GM23338 (cell line): ENCODE measurements around the gene NPHS1. TPM values are rescaled to one million over a fixed set of nuclear protein-coding genes. Genes with fewer than 3 reads are reported as not detected.
A peak's percentile ranks its signal among the peaks of the same experiment; 100 is the strongest.

Experiments
- ATAC-seq: fragments of 200-7000 bp; cut with Tn5 transposase; 3 replicates; pipeline ENCODE4 v1.9.1; 2020
- DNase-seq: peaks from one replicate; pipeline ENCODE4 v3.0.0-alpha.2; 2015; ENCODE audit warnings: low spot score
- H2AFZ ChIP-seq: fragments of 200-600 bp; sonication (generic); 2 replicates; pipeline ENCODE4 v1.8.0; 2016; ENCODE audit warnings: antibody characterized with exemption, mild to moderate bottlenecking, moderate library complexity
- H3F3A ChIP-seq: fragments of 200-600 bp; sonication (generic); replicated peaks from 2 replicates; pipeline ENCODE4 v1.8.0; 2017; ENCODE audit warnings: antibody characterized with exemption, mixed run types, low read depth
- H3K27ac ChIP-seq: fragments of 200-600 bp; sonication (generic); 2 replicates; pipeline ENCODE4 v1.6.1; 2016; ENCODE audit warnings: low read depth
- H3K27me3 ChIP-seq: fragments of 200-600 bp; sonication (generic); 2 replicates; pipeline ENCODE4 v1.8.0; 2016; ENCODE audit warnings: mild to moderate bottlenecking, mixed run types, moderate library complexity; ENCODE audit not compliant: insufficient read depth
- H3K36me3 ChIP-seq: fragments of 200-600 bp; sonication (generic); 2 replicates; pipeline ENCODE4 v1.8.0; 2016; ENCODE audit warnings: mild to moderate bottlenecking; ENCODE audit not compliant: insufficient read depth
- H3K4me1 ChIP-seq: fragments of 200-600 bp; sonication (generic); 2 replicates; pipeline ENCODE4 v1.8.0; 2016; ENCODE audit warnings: mild to moderate bottlenecking, moderate library complexity; ENCODE audit not compliant: insufficient read depth
- H3K4me2 ChIP-seq: fragments of 200-600 bp; sonication (generic); 2 replicates; pipeline ENCODE4 v1.7.1; 2017; ENCODE audit warnings: mixed run types
- H3K4me3 ChIP-seq: fragments of 200-600 bp; sonication (generic); 2 replicates; pipeline ENCODE4 v1.6.1; 2016; ENCODE audit warnings: mixed run types
- H3K79me2 ChIP-seq: fragments of 200-600 bp; sonication (generic); replicated peaks from 2 replicates; pipeline ENCODE4 v1.8.0; 2017; ENCODE audit warnings: mild to moderate bottlenecking; ENCODE audit not compliant: insufficient read depth
- H3K9me2 ChIP-seq: fragments of 200-600 bp; sonication (generic); 2 replicates; pipeline ENCODE4 v1.8.0; 2017; ENCODE audit not compliant: insufficient read depth
- H4K20me1 ChIP-seq: fragments of 200-600 bp; sonication (generic); replicated peaks from 2 replicates; pipeline ENCODE4 v1.8.0; 2017; ENCODE audit warnings: mild to moderate bottlenecking; ENCODE audit not compliant: insufficient read depth
- H3K27ac Mint-ChIP-seq: 2 replicates; pipeline ENCODE4 v1.8.0; 2020; ENCODE audit warnings: inconsistent platforms, mild to moderate bottlenecking, moderate library complexity, mixed read lengths
- H3K27me3 Mint-ChIP-seq: 3 replicates; pipeline ENCODE4 v1.8.0; 2022; ENCODE audit warnings: low read depth, mild to moderate bottlenecking, moderate library complexity, mixed read lengths, inconsistent platforms; ENCODE audit not compliant: insufficient read depth, poor library complexity
- H3K36me3 Mint-ChIP-seq: 3 replicates; pipeline ENCODE4 v1.8.0; 2021; ENCODE audit warnings: low read depth, mild to moderate bottlenecking, inconsistent platforms, moderate library complexity, mixed read lengths
- H3K4me1 Mint-ChIP-seq: 3 replicates; pipeline ENCODE4 v1.8.0; 2020; ENCODE audit warnings: mild to moderate bottlenecking, inconsistent platforms, mixed read lengths
- H3K4me3 Mint-ChIP-seq: 3 replicates; pipeline ENCODE4 v1.8.0; 2021; ENCODE audit warnings: moderate library complexity, mild to moderate bottlenecking, inconsistent platforms, mixed read lengths
- H3K9me3 Mint-ChIP-seq: 3 replicates; pipeline ENCODE4 v1.8.0; 2020; ENCODE audit warnings: moderate library complexity, mild to moderate bottlenecking, inconsistent platforms, mixed read lengths
- CREB1 ChIP-seq: fragments of 250-450 bp; sonication (Bioruptor Pico); IDR thresholded peaks from 2 replicates; pipeline ENCODE4 v1.5.0; 2020; ENCODE audit warnings: low read depth, mild to moderate bottlenecking, moderate library complexity
- EZH2 ChIP-seq: fragments of 200-600 bp; sonication (generic); IDR thresholded peaks from one replicate; pipeline ENCODE4 v1.8.0; 2017; ENCODE audit warnings: antibody characterized with exemption, mild to moderate bottlenecking, low read depth; ENCODE audit not compliant: unreplicated experiment
- POLR2AphosphoS5 ChIP-seq: IDR thresholded peaks from 2 replicates; pipeline ENCODE4 v1.6.1; 2016; ENCODE audit warnings: antibody characterized with exemption, low read depth
- REST ChIP-seq: IDR thresholded peaks from one replicate; pipeline ENCODE4 v1.6.1; 2018; ENCODE audit warnings: antibody characterized with exemption; ENCODE audit not compliant: unreplicated experiment
- ZNF114 ChIP-seq: fragments of 250-450 bp; sonication (Bioruptor Pico); IDR thresholded peaks from 2 replicates; pipeline ENCODE4 v1.5.0; 2020; ENCODE audit warnings: mild to moderate bottlenecking, moderate library complexity
- polyA plus RNA-seq: library from polyadenylated mRNA; unstranded; fragments of >200 nt; fragmentation: Nextera tagmentation; extraction: Ambion mirVana; gene quantifications from 2 replicates; pipeline ENCODE4 v1.2.1, GENCODE V29; 2016
- total RNA-seq: library from RNA; depleted of rRNA; stranded (reverse); fragments of >200 nt; shearing (Covaris generic); gene quantifications from 2 replicates; pipeline ENCODE4 v1.2.3, GENCODE V29; 2014
- TF ChIP-seq, protein P1 (sequence below): fragments of 250-450 bp; sonication (Bioruptor Pico); IDR thresholded peaks from 2 replicates; pipeline ENCODE4 v1.5.0; 2020; ENCODE audit warnings: mild to moderate bottlenecking, moderate library complexity

The NPHS1 gene
- total and polyA plus RNA-seq, 2 experiments from 2014 or later, result 1.0 to 1.3 TPM

GRCh38 chr19:35844482-35845214, 7.7 kb downstream of the NPHS1 start (continued):
- no peak for TF ChIP-seq REST

DNA sequence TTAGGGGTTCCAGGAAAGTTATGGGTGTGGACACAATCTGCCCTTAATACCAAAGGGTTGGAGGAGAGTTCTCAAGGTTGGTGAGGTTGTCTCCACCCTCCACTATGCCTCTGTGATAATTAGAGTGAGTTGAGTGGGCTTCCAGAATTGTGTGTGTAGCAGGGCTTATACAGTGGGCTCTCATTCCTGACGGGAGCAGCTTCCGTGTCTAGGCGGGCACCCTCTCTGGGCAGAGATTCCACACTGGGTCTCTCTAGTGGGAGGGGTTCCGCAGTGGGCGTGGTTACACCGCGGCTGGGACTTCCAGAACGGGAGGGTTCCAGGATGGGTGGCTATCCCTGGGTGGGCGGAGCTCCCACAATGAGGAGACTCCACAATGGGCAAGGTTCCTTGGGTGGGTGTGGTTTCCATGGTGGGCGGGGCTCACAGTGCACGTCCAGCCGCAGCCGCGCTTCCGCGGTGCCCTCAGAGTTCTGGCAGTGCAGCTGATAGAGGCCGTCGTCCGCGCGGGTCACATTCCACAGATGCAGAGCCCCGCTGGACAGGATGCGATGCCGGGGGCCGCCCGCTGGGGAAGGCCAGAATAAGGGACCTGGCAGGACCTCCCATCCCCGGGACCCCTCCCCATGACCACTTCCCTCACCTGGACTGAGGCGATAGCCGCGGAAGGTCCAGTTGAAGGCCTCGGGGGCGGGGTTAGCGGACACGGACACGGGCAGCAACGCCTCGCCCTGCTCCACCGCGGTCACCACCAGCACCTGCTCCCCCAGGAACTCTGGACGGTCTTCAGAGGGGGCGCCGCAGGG, 8.4 kb downstream of the NPHS1 start:
- Histone ChIP-seq H3K79me2 (no peaks in the 10 kb centered on the region), H3K36me3 (no peaks in the 10 kb centered on the region), H3K9me2 (peaks cover 12% of the 10 kb centered on the region), H4K20me1 (peaks cover 2% of the 10 kb centered on the region; the same call in 1 of the 2 replicates), H3K27ac (no peak overlapping the region), H3K4me3 (peak overlapping the region; percentile 55), H2AFZ (peak overlapping the region; percentile 89; the same call in 1 of the 2 replicates), H3K4me1 (peaks cover 12% of the 10 kb centered on the region), H3K4me2 (peak overlapping the region; percentile 83), H3K27me3 (peaks cover 34% of the 10 kb centered on the region), H3F3A (0 out of 2 replicates have a peak, but pooled peaks cover 3% of the 10 kb centered on the region)
- Mint-ChIP-seq H3K9me3 (peaks cover 3% of the 10 kb centered on the region; the same call in 2 of the 3 replicates), H3K4me3 (peak overlapping the region; percentile 76), H3K27ac (no peak overlapping the region), H3K4me1 (peaks cover 19% of the 10 kb centered on the region), H3K27me3 (peaks cover 44% of the 10 kb centered on the region), H3K36me3 (no peaks in the 10 kb centered on the region; the same call in 2 of the 3 replicates)
- peak; percentile 95 for DNase-seq
- ATAC-seq, result peak; percentile 80
- TF ChIP-seq POLR2AphosphoS5 (peak; percentile 32; the same call in 1 of the 2 replicates), EZH2 (no peak), ZNF114 (CRISPR knock-in tag) (no peak), CREB1 (CRISPR knock-in tag) (no peak)
- TF ChIP-seq, protein P1, sequence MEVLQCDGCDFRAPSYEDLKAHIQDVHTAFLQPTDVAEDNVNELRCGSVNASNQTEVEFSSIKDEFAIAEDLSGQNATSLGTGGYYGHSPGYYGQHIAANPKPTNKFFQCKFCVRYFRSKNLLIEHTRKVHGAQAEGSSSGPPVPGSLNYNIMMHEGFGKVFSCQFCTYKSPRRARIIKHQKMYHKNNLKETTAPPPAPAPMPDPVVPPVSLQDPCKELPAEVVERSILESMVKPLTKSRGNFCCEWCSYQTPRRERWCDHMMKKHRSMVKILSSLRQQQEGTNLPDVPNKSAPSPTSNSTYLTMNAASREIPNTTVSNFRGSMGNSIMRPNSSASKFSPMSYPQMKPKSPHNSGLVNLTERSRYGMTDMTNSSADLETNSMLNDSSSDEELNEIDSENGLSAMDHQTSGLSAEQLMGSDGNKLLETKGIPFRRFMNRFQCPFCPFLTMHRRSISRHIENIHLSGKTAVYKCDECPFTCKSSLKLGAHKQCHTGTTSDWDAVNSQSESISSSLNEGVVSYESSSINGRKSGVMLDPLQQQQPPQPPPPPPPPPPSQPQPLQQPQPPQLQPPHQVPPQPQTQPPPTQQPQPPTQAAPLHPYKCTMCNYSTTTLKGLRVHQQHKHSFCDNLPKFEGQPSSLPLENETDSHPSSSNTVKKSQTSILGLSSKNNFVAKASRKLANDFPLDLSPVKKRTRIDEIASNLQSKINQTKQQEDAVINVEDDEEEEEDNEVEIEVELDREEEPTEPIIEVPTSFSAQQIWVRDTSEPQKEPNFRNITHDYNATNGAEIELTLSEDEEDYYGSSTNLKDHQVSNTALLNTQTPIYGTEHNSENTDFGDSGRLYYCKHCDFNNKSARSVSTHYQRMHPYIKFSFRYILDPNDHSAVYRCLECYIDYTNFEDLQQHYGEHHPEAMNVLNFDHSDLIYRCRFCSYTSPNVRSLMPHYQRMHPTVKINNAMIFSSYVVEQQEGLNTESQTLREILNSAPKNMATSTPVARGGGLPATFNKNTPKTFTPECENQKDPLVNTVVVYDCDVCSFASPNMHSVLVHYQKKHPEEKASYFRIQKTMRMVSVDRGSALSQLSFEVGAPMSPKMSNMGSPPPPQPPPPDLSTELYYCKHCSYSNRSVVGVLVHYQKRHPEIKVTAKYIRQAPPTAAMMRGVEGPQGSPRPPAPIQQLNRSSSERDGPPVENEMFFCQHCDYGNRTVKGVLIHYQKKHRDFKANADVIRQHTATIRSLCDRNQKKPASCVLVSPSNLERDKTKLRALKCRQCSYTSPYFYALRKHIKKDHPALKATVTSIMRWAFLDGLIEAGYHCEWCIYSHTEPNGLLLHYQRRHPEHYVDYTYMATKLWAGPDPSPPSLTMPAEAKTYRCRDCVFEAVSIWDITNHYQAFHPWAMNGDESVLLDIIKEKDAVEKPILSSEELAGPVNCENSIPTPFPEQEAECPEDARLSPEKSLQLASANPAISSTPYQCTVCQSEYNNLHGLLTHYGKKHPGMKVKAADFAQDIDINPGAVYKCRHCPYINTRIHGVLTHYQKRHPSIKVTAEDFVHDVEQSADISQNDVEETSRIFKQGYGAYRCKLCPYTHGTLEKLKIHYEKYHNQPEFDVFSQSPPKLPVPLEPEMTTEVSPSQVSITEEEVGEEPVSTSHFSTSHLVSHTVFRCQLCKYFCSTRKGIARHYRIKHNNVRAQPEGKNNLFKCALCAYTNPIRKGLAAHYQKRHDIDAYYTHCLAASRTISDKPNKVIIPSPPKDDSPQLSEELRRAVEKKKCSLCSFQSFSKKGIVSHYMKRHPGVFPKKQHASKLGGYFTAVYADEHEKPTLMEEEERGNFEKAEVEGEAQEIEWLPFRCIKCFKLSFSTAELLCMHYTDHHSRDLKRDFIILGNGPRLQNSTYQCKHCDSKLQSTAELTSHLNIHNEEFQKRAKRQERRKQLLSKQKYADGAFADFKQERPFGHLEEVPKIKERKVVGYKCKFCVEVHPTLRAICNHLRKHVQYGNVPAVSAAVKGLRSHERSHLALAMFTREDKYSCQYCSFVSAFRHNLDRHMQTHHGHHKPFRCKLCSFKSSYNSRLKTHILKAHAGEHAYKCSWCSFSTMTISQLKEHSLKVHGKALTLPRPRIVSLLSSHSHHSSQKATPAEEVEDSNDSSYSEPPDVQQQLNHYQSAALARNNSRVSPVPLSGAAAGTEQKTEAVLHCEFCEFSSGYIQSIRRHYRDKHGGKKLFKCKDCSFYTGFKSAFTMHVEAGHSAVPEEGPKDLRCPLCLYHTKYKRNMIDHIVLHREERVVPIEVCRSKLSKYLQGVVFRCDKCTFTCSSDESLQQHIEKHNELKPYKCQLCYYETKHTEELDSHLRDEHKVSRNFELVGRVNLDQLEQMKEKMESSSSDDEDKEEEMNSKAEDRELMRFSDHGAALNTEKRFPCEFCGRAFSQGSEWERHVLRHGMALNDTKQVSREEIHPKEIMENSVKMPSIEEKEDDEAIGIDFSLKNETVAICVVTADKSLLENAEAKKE (CRISPR knock-in tag), result no peak
